Measurements from ENCODE around the gene SLC5A4. TPM values are rescaled to one million over a fixed set of nuclear protein-coding genes. Genes with fewer than 3 reads are reported as not detected.
A peak's percentile ranks its signal among the peaks of the same experiment; 100 is the strongest.

Gene SLC5A4
- total RNA-seq, 1 experiment from 2014 or later, result not detected

DNA sequence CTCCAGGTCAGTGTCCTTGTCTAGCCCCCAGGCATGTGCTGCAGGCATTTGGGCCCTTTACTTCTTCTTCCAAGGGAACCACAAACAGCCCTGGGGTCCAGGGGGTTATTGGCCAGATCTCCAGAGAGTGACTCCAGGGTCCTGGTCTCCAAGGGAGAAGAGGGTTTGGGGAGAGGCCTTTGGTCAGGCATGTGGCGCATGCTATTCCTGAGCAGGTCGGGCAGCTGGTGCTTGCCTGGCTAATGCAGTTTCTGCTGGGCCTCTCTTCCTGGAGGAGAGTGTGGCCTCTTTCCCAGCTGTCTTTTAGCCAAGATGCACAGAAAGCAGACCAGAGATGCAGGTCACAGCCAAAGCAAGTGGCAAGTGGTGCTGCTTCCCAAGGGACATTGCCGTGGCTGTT is 46.5 kb downstream of the SLC5A4 start:
- Mint-ChIP-seq H3K4me3 (ENCODE audit: low read depth, unreplicated experiment) (no peak overlapping the region), H3K4me1 (ENCODE audit: low read depth, unreplicated experiment) (peaks cover 38% of the 10 kb centered on the region), H3K27ac (ENCODE audit: unreplicated experiment) (no peak overlapping the region), H3K36me3 (ENCODE audit: insufficient read depth, unreplicated experiment) (peaks cover 27% of the 10 kb centered on the region), H3K27me3 (ENCODE audit: unreplicated experiment) (peaks cover 14% of the 10 kb centered on the region), H3K9me3 (ENCODE audit: low read depth, unreplicated experiment) (no peaks in the 10 kb centered on the region)
- BruUV-seq (replicated peaks), result no TSS peak
- intact Hi-C loops (cut with micrococcal nuclease; ENCODE audit: unreplicated experiment), result no loop called here
- DNase-seq, result no peak
- TF ChIP-seq, protein P1, sequence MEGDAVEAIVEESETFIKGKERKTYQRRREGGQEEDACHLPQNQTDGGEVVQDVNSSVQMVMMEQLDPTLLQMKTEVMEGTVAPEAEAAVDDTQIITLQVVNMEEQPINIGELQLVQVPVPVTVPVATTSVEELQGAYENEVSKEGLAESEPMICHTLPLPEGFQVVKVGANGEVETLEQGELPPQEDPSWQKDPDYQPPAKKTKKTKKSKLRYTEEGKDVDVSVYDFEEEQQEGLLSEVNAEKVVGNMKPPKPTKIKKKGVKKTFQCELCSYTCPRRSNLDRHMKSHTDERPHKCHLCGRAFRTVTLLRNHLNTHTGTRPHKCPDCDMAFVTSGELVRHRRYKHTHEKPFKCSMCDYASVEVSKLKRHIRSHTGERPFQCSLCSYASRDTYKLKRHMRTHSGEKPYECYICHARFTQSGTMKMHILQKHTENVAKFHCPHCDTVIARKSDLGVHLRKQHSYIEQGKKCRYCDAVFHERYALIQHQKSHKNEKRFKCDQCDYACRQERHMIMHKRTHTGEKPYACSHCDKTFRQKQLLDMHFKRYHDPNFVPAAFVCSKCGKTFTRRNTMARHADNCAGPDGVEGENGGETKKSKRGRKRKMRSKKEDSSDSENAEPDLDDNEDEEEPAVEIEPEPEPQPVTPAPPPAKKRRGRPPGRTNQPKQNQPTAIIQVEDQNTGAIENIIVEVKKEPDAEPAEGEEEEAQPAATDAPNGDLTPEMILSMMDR (IDR thresholded peaks at IDR 0.05; ENCODE audit: unreplicated experiment), result no peak
- CTCF ChIA-PET, result no interaction called here

DNA sequence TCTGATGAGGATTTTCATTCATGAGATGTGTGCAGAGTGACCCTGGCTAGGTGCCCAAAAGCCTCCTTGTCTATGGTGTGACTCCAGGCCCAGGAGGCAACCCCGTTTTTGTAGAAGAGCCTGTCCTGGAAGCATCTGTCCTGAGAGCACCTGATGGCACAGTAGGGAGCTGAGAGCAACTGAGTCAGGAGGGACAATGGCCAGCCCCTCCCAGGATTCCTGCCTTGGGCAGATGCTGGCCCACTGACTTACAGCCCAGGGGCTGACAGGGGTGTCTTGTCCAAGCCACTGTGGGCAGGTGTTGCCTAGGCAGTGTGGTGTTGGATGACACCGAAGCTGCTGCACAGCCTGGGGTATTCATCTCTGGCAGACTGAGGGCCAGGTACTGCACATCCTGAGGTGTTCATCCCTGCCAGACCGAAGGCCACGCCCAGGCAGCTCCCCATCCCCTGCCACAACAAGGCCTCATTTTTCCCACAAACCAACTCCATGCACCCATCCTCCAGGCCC is 47.1 kb downstream of the SLC5A4 start:
- CTCF ChIA-PET, result interaction anchor here (1.4 kb wide), 1 partner anchor 266 kb away, joined by 4 read pairs; no protein-coding TSS in a partner anchor
- Mint-ChIP-seq H3K4me3 (ENCODE audit: low read depth, unreplicated experiment) (no peak overlapping the region), H3K27me3 (ENCODE audit: unreplicated experiment) (peaks cover 20% of the 10 kb centered on the region), H3K4me1 (ENCODE audit: low read depth, unreplicated experiment) (peaks cover 44% of the 10 kb centered on the region), H3K9me3 (ENCODE audit: low read depth, unreplicated experiment) (no peaks in the 10 kb centered on the region), H3K36me3 (ENCODE audit: insufficient read depth, unreplicated experiment) (peaks cover 31% of the 10 kb centered on the region), H3K27ac (ENCODE audit: unreplicated experiment) (no peak overlapping the region)
- TF ChIP-seq, protein P1 (IDR thresholded peaks at IDR 0.05; ENCODE audit: unreplicated experiment), result no peak
- DNase-seq, result no peak
- intact Hi-C loops (cut with micrococcal nuclease; ENCODE audit: unreplicated experiment), result loop anchor here (1.0 kb wide), 1 partner anchor 105 kb away; no protein-coding TSS in a partner anchor
- no TSS peak for BruUV-seq (replicated peaks)

DNA sequence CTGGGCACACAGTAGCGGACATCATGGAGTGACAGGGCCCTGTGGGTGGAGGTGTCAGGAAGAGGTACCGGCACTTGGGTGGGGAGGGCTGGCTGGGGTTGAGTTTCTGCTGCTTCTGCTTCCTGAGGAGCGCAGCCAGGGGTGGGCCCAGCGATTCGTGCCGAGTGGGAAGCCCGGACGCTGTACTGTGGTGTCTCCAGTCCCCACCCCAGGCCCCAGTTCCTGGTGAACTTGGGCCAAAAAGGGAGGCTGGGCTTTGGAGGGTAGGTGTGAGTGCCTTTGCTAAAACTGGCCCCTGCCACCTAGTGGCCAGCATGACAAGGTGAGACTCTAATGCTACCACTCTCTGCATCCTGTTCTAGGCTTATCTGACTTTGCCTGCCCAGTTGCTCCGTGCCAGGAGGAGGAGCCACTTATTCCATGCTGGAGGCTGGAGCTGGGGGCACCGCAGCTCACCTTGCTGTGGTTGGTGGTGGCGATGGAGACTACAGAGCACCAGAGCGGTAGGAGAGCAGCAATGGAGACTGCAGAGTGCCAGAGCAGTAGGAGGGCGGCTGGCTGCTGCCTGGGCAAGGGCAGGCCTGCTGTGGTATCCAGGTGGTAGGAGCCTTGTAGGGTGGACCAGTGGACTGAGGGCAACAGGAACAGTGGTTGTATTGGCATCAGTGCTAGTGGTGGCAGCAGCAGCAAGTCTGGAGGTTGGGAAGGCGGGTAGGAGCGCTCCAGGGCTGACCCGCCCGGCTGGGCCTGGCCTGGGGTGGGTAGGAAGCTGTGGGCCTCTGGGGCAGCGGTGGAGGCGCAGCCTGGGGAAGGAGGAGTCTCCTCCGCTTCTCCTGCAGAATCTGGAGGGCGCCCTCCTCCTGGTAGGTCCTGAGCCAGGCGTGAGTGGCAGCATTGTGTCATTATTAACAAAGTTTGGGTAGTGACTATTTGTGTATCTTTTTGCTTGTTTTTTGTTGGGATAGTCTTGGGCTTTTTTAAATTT is 48.1 kb downstream of the SLC5A4 start:
- intact Hi-C loops (cut with micrococcal nuclease; ENCODE audit: unreplicated experiment), result loop anchor here (1.0 kb wide), 1 partner anchor 104 kb away; no protein-coding TSS in a partner anchor
- Mint-ChIP-seq H3K36me3 (ENCODE audit: insufficient read depth, unreplicated experiment) (peaks cover 34% of the 10 kb centered on the region), H3K27me3 (ENCODE audit: unreplicated experiment) (peaks cover 22% of the 10 kb centered on the region), H3K9me3 (ENCODE audit: low read depth, unreplicated experiment) (no peaks in the 10 kb centered on the region), H3K4me1 (ENCODE audit: low read depth, unreplicated experiment) (peaks cover 54% of the 10 kb centered on the region), H3K27ac (ENCODE audit: unreplicated experiment) (no peak overlapping the region), H3K4me3 (ENCODE audit: low read depth, unreplicated experiment) (peak overlapping the region; percentile 84)
- TF ChIP-seq, protein P1 (IDR thresholded peaks at IDR 0.05; ENCODE audit: unreplicated experiment), result peak; percentile 72
- CTCF ChIA-PET, result interaction anchor here (1.0 to 1.4 kb wide), 2 partner anchors 59 to 266 kb away, joined by 4 to 6 read pairs; no protein-coding TSS in a partner anchor
- peak; percentile 68 for DNase-seq
- no TSS peak for BruUV-seq (replicated peaks)

DNA sequence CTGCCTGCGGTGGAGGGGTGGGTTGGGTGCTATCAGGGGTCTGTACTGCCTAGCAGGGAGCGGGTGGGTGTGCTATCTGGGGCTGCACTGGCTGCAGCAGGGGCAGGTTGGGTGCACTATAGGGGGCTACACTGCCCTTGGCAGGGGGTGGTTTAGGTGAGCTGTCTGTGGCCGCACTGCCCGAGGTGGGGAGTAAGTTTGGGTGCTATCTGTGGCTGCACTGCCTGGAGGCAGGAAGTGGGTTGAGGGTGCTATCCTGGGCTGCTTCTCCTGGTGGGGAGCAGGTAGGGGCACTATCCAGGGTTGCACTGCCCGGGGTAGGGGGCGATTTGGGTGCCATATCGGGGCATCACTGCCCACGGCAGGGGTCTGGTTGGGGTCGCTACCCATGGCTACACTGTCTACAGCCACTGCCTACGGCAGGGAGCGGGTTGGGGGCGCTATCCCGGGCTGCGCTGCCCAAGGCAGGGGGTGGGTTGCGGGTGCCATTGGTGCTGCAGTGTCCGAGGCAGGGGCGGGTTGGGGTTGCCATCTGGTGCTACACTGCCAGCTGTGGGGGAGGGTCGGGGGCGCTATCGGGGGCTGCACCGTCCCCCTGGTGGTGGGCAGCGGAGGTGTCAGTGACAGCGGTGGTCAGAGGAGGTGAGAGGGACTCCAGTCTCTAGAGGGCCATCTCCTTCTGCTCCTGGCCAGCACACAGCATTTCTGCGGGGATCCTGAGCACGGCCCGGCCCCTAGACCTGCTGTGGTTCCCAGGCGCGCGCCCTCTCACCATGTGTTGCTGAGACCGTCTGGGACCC is 49.0 kb downstream of the SLC5A4 start:
- no TSS peak for BruUV-seq (replicated peaks)
- CTCF ChIA-PET, result interaction anchor here (0.6 to 1.8 kb wide), 4 partner anchors 25 to 231 kb away, joined by 3 to 6 read pairs (median 5); no protein-coding TSS in a partner anchor

More for the DNA sequence above, 49.0 kb downstream of the SLC5A4 start:
- TF ChIP-seq, protein P1 (IDR thresholded peaks at IDR 0.05; ENCODE audit: unreplicated experiment), result peak; percentile 14
- peaks cover 54% of the 10 kb centered on the region for H3K4me1 Mint-ChIP-seq (ENCODE audit: low read depth, unreplicated experiment)
- peaks cover 22% of the 10 kb centered on the region for H3K27me3 Mint-ChIP-seq (ENCODE audit: unreplicated experiment)
- peak; percentile 24 for DNase-seq
- H3K9me3 Mint-ChIP-seq (ENCODE audit: low read depth, unreplicated experiment), result no peaks in the 10 kb centered on the region
- peak overlapping the region; percentile 84 for H3K4me3 Mint-ChIP-seq (ENCODE audit: low read depth, unreplicated experiment)
- intact Hi-C loops (cut with micrococcal nuclease; ENCODE audit: unreplicated experiment), result no loop called here
- H3K36me3 Mint-ChIP-seq (ENCODE audit: insufficient read depth, unreplicated experiment), result peaks cover 34% of the 10 kb centered on the region
- H3K27ac Mint-ChIP-seq (ENCODE audit: unreplicated experiment), result no peak overlapping the region

All from Calu3 (cell line).